ENCODE results near the gene FGD3.

DNA sequence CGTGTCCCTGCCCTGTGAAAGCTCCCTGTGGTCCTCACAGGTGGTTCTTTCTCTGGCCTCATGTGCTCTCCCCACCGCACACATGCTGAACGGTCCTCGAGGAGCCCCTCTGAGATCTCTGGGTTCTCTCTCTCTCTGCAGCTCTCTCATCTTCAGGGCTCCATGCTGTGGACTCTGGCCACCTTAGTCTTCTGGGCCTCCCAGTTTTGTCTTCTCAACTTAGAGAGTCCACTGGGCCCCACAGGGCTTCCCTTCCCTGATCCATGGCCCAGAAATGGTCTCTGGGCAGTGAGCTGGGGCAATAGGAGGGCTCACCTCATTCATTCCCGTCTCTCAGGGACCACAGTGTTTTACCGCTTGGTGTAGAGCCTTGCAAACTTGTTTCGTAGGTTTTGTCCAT is 26.4 kb downstream of the FGD3 start:
- TF ChIP-seq, protein P1, sequence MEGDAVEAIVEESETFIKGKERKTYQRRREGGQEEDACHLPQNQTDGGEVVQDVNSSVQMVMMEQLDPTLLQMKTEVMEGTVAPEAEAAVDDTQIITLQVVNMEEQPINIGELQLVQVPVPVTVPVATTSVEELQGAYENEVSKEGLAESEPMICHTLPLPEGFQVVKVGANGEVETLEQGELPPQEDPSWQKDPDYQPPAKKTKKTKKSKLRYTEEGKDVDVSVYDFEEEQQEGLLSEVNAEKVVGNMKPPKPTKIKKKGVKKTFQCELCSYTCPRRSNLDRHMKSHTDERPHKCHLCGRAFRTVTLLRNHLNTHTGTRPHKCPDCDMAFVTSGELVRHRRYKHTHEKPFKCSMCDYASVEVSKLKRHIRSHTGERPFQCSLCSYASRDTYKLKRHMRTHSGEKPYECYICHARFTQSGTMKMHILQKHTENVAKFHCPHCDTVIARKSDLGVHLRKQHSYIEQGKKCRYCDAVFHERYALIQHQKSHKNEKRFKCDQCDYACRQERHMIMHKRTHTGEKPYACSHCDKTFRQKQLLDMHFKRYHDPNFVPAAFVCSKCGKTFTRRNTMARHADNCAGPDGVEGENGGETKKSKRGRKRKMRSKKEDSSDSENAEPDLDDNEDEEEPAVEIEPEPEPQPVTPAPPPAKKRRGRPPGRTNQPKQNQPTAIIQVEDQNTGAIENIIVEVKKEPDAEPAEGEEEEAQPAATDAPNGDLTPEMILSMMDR (IDR thresholded peaks at IDR 0.05), result no peak
- TF ChIP-seq POLR2AphosphoS5 (IDR thresholded peaks at IDR 0.05) (no peak), POLR2A (IDR thresholded peaks at IDR 0.05) (no peak)
